ENCODE measurements around the gene THADA.

DNA sequence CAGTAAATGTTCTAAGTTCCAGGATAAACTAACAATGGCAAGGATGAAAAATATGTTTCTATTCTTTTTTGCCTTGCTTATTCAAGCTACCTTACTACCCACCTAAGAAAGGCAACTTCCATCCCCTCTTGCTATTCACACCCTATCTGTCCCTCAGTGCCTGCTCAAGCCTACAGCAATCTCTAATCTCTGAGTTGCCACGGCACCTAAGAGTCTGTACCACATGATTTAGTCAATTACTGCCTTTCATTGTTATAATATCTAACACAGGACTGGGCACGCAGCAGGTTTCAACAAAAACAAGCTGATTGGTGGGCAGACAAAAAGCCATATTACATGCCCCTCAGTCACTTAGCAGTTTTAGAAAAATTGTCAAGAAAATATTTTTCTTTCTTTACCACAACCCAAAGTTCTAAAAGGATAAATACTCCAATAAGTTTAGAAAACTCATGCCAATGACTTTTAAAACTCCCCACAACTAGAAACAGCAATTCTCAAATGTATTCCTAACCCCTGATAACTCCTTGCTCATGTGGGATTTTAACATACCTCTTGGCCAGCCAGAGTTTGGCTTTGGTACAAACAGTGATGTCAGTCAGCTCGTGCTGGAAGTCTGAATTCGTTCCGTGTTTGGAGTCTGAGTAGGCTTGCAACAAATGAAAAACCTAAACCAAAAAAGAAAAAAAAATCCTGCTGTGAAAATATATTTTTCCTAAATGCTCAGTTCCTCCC is 252.1 kb downstream of the THADA start:
- TF ChIP-seq CTCF (IDR thresholded peaks at IDR 0.05; ENCODE audit: poor library complexity), result no peak
- TF ChIP-seq EZH2 (IDR thresholded peaks at IDR 0.05; ENCODE audit: borderline replicate concordance), result no peak
- no peak for TF ChIP-seq EZH2phosphoT487 (IDR thresholded peaks at IDR 0.05; ENCODE audit: low read depth, severe bottlenecking, unreplicated experiment)

All from hepatocyte (in vitro differentiated cells).